GM23338 (cell line): ENCODE data around the gene SPATC1L. TPM values are rescaled to one million over a fixed set of nuclear protein-coding genes. Genes with fewer than 3 reads are reported as not detected.

Experiments
- ATAC-seq: fragments of 200-7000 bp; cut with Tn5 transposase; 3 replicates; pipeline ENCODE4 v1.9.1; 2020
- DNase-seq: peaks from one replicate; pipeline ENCODE4 v3.0.0-alpha.2; 2015; ENCODE audit warnings: low spot score
- H2AFZ ChIP-seq: fragments of 200-600 bp; sonication (generic); 2 replicates; pipeline ENCODE4 v1.8.0; 2016; ENCODE audit warnings: antibody characterized with exemption, mild to moderate bottlenecking, moderate library complexity
- H3F3A ChIP-seq: fragments of 200-600 bp; sonication (generic); replicated peaks from 2 replicates; pipeline ENCODE4 v1.8.0; 2017; ENCODE audit warnings: antibody characterized with exemption, mixed run types, low read depth
- H3K27ac ChIP-seq: fragments of 200-600 bp; sonication (generic); 2 replicates; pipeline ENCODE4 v1.6.1; 2016; ENCODE audit warnings: low read depth
- H3K27me3 ChIP-seq: fragments of 200-600 bp; sonication (generic); 2 replicates; pipeline ENCODE4 v1.8.0; 2016; ENCODE audit warnings: mild to moderate bottlenecking, mixed run types, moderate library complexity; ENCODE audit not compliant: insufficient read depth
- H3K36me3 ChIP-seq: fragments of 200-600 bp; sonication (generic); 2 replicates; pipeline ENCODE4 v1.8.0; 2016; ENCODE audit warnings: mild to moderate bottlenecking; ENCODE audit not compliant: insufficient read depth
- H3K4me1 ChIP-seq: fragments of 200-600 bp; sonication (generic); 2 replicates; pipeline ENCODE4 v1.8.0; 2016; ENCODE audit warnings: mild to moderate bottlenecking, moderate library complexity; ENCODE audit not compliant: insufficient read depth
- H3K4me2 ChIP-seq: fragments of 200-600 bp; sonication (generic); 2 replicates; pipeline ENCODE4 v1.7.1; 2017; ENCODE audit warnings: mixed run types
- H3K4me3 ChIP-seq: fragments of 200-600 bp; sonication (generic); 2 replicates; pipeline ENCODE4 v1.6.1; 2016; ENCODE audit warnings: mixed run types
- H3K79me2 ChIP-seq: fragments of 200-600 bp; sonication (generic); replicated peaks from 2 replicates; pipeline ENCODE4 v1.8.0; 2017; ENCODE audit warnings: mild to moderate bottlenecking; ENCODE audit not compliant: insufficient read depth
- H3K9me2 ChIP-seq: fragments of 200-600 bp; sonication (generic); 2 replicates; pipeline ENCODE4 v1.8.0; 2017; ENCODE audit not compliant: insufficient read depth
- H4K20me1 ChIP-seq: fragments of 200-600 bp; sonication (generic); replicated peaks from 2 replicates; pipeline ENCODE4 v1.8.0; 2017; ENCODE audit warnings: mild to moderate bottlenecking; ENCODE audit not compliant: insufficient read depth
- H3K27ac Mint-ChIP-seq: 2 replicates; pipeline ENCODE4 v1.8.0; 2020; ENCODE audit warnings: inconsistent platforms, mild to moderate bottlenecking, moderate library complexity, mixed read lengths
- H3K27me3 Mint-ChIP-seq: 3 replicates; pipeline ENCODE4 v1.8.0; 2022; ENCODE audit warnings: low read depth, mild to moderate bottlenecking, moderate library complexity, mixed read lengths, inconsistent platforms; ENCODE audit not compliant: insufficient read depth, poor library complexity
- H3K36me3 Mint-ChIP-seq: 3 replicates; pipeline ENCODE4 v1.8.0; 2021; ENCODE audit warnings: low read depth, mild to moderate bottlenecking, inconsistent platforms, moderate library complexity, mixed read lengths
- H3K4me1 Mint-ChIP-seq: 3 replicates; pipeline ENCODE4 v1.8.0; 2020; ENCODE audit warnings: mild to moderate bottlenecking, inconsistent platforms, mixed read lengths
- H3K4me3 Mint-ChIP-seq: 3 replicates; pipeline ENCODE4 v1.8.0; 2021; ENCODE audit warnings: moderate library complexity, mild to moderate bottlenecking, inconsistent platforms, mixed read lengths
- H3K9me3 Mint-ChIP-seq: 3 replicates; pipeline ENCODE4 v1.8.0; 2020; ENCODE audit warnings: moderate library complexity, mild to moderate bottlenecking, inconsistent platforms, mixed read lengths
- CREB1 ChIP-seq: fragments of 250-450 bp; sonication (Bioruptor Pico); IDR thresholded peaks from 2 replicates; pipeline ENCODE4 v1.5.0; 2020; ENCODE audit warnings: low read depth, mild to moderate bottlenecking, moderate library complexity
- EZH2 ChIP-seq: fragments of 200-600 bp; sonication (generic); IDR thresholded peaks from one replicate; pipeline ENCODE4 v1.8.0; 2017; ENCODE audit warnings: antibody characterized with exemption, mild to moderate bottlenecking, low read depth; ENCODE audit not compliant: unreplicated experiment
- EZH2phosphoT487 ChIP-seq: fragments of 200-600 bp; sonication (generic); IDR thresholded peaks from one replicate; pipeline ENCODE4 v1.8.1; 2018; ENCODE audit warnings: antibody characterized with exemption; ENCODE audit not compliant: unreplicated experiment
- JUNB ChIP-seq: IDR thresholded peaks from one replicate; pipeline ENCODE4 v1.6.1; 2016; ENCODE audit warnings: antibody characterized with exemption; ENCODE audit not compliant: unreplicated experiment
- NANOG ChIP-seq: IDR thresholded peaks from 2 replicates; pipeline ENCODE4 v1.6.1; 2016; ENCODE audit warnings: antibody characterized with exemption, borderline replicate concordance
- POLR2AphosphoS5 ChIP-seq: IDR thresholded peaks from 2 replicates; pipeline ENCODE4 v1.6.1; 2016; ENCODE audit warnings: antibody characterized with exemption, low read depth
- STAT1 ChIP-seq: IDR thresholded peaks from one replicate; pipeline ENCODE4 v1.6.1; 2016; ENCODE audit warnings: antibody characterized with exemption; ENCODE audit not compliant: unreplicated experiment
- ZNF114 ChIP-seq: fragments of 250-450 bp; sonication (Bioruptor Pico); IDR thresholded peaks from 2 replicates; pipeline ENCODE4 v1.5.0; 2020; ENCODE audit warnings: mild to moderate bottlenecking, moderate library complexity
- ZNF331 ChIP-seq: fragments of 250-450 bp; sonication (Bioruptor Pico); IDR thresholded peaks from 2 replicates; pipeline ENCODE4 v1.5.0; 2020; ENCODE audit warnings: low read depth, mild to moderate bottlenecking, moderate library complexity
- polyA plus RNA-seq: library from polyadenylated mRNA; unstranded; fragments of >200 nt; fragmentation: Nextera tagmentation; extraction: Ambion mirVana; gene quantifications from 2 replicates; pipeline ENCODE4 v1.2.1, GENCODE V29; 2016
- total RNA-seq: library from RNA; depleted of rRNA; stranded (reverse); fragments of >200 nt; shearing (Covaris generic); gene quantifications from 2 replicates; pipeline ENCODE4 v1.2.3, GENCODE V29; 2014
- TF ChIP-seq, protein P1 (sequence below): IDR thresholded peaks from one replicate; pipeline ENCODE4 v1.6.1; 2018; ENCODE audit warnings: antibody characterized with exemption; ENCODE audit not compliant: unreplicated experiment
- TF ChIP-seq, protein P2 (sequence below): IDR thresholded peaks from 2 replicates; pipeline ENCODE4 v1.6.1; 2016; ENCODE audit warnings: antibody characterized with exemption
- TF ChIP-seq, protein P3 (sequence below): fragments of 250-450 bp; sonication (Bioruptor Pico); IDR thresholded peaks from 2 replicates; pipeline ENCODE4 v1.5.0; 2020; ENCODE audit warnings: mild to moderate bottlenecking, moderate library complexity
- TF ChIP-seq, protein P4 (sequence below), 2 experiments: fragments of 200-600 bp in 1 of 2; sonication (generic) in 1 of 2; conservative IDR thresholded peaks; 2 replicates each; pipeline versions ENCODE4 v1.5.1 to v1.6.1; 2016 to 2017; ENCODE audit warnings: antibody characterized with exemption in 2 of 2, low read depth in 2 of 2, mild to moderate bottlenecking in 2 of 2, moderate library complexity in 1 of 2

Gene SPATC1L
- total and polyA plus RNA-seq, 2 experiments from 2014 or later, result 37.6 to 70.2 TPM

DNA sequence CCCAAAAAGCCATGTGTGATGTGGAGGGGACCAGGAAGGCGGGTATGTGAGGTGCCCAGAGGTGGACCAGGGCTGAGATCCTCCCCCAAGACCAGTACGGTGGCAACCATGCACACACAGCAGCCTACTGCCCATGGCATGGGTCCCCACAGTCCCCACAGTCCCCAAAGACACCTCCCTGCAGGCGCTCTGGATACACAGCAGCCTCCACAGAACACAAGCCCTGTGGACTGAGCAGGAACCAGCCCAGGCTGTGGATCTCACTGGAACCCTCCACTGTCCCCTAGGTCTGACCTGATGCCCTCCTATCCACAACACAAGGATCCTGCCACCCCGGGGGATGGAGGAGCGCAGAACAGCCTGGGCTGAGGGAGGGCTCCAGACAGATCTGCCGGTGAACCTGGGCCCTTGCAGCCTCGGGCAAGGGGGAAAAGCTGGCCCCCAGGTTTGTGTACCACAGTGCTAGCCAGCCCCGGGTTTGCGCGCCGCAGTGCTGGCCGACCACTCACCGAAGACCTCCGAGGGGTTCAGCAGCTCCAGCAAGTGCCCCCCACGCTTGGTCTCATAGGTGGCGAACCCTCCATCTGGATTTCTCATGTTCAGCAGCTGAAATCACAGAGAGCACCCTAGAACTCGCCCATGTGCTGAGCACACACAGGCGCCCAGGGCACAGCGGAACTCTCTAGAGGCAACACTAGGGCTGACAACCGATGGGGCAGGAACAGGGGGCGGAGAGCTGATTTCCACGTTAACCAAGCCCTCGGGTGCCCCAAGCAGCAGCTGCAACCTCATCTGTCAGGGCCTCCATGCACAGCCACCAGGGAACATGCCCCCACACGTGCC lies 22.1 kb upstream of the SPATC1L start:
- Mint-ChIP-seq H3K27ac (no peak overlapping the region), H3K4me3 (no peak overlapping the region), H3K9me3 (no peaks in the 10 kb centered on the region), H3K27me3 (peaks cover 6% of the 10 kb centered on the region), H3K36me3 (peaks cover 53% of the 10 kb centered on the region), H3K4me1 (peaks cover 4% of the 10 kb centered on the region)
- Histone ChIP-seq H3F3A (no peaks in the 10 kb centered on the region), H3K36me3 (peaks cover 22% of the 10 kb centered on the region), H3K4me3 (no peak overlapping the region), H3K9me2 (no peaks in the 10 kb centered on the region), H3K27me3 (no peaks in the 10 kb centered on the region), H3K4me2 (no peak overlapping the region), H2AFZ (no peak overlapping the region), H3K79me2 (no peaks in the 10 kb centered on the region; the same call in 1 of the 2 replicates), H3K4me1 (no peaks in the 10 kb centered on the region), H4K20me1 (0 out of 2 replicates have a peak, but pooled peaks cover 10% of the 10 kb centered on the region), H3K27ac (0 out of 2 replicates have a peak overlapping the region, but pooled peaks have one; percentile 26)
- ATAC-seq, result no peak
- no peak for TF ChIP-seq CREB1
- TF ChIP-seq EZH2, result no peak
- TF ChIP-seq ZNF114 (CRISPR knock-in tag), result no peak
- TF ChIP-seq, protein P1, sequence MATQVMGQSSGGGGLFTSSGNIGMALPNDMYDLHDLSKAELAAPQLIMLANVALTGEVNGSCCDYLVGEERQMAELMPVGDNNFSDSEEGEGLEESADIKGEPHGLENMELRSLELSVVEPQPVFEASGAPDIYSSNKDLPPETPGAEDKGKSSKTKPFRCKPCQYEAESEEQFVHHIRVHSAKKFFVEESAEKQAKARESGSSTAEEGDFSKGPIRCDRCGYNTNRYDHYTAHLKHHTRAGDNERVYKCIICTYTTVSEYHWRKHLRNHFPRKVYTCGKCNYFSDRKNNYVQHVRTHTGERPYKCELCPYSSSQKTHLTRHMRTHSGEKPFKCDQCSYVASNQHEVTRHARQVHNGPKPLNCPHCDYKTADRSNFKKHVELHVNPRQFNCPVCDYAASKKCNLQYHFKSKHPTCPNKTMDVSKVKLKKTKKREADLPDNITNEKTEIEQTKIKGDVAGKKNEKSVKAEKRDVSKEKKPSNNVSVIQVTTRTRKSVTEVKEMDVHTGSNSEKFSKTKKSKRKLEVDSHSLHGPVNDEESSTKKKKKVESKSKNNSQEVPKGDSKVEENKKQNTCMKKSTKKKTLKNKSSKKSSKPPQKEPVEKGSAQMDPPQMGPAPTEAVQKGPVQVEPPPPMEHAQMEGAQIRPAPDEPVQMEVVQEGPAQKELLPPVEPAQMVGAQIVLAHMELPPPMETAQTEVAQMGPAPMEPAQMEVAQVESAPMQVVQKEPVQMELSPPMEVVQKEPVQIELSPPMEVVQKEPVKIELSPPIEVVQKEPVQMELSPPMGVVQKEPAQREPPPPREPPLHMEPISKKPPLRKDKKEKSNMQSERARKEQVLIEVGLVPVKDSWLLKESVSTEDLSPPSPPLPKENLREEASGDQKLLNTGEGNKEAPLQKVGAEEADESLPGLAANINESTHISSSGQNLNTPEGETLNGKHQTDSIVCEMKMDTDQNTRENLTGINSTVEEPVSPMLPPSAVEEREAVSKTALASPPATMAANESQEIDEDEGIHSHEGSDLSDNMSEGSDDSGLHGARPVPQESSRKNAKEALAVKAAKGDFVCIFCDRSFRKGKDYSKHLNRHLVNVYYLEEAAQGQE, result no peak
- no peak for TF ChIP-seq STAT1
- TF ChIP-seq NANOG, result no peak
- TF ChIP-seq, protein P2, sequence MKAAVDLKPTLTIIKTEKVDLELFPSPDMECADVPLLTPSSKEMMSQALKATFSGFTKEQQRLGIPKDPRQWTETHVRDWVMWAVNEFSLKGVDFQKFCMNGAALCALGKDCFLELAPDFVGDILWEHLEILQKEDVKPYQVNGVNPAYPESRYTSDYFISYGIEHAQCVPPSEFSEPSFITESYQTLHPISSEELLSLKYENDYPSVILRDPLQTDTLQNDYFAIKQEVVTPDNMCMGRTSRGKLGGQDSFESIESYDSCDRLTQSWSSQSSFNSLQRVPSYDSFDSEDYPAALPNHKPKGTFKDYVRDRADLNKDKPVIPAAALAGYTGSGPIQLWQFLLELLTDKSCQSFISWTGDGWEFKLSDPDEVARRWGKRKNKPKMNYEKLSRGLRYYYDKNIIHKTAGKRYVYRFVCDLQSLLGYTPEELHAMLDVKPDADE, result no peak
- TF ChIP-seq, protein P3, sequence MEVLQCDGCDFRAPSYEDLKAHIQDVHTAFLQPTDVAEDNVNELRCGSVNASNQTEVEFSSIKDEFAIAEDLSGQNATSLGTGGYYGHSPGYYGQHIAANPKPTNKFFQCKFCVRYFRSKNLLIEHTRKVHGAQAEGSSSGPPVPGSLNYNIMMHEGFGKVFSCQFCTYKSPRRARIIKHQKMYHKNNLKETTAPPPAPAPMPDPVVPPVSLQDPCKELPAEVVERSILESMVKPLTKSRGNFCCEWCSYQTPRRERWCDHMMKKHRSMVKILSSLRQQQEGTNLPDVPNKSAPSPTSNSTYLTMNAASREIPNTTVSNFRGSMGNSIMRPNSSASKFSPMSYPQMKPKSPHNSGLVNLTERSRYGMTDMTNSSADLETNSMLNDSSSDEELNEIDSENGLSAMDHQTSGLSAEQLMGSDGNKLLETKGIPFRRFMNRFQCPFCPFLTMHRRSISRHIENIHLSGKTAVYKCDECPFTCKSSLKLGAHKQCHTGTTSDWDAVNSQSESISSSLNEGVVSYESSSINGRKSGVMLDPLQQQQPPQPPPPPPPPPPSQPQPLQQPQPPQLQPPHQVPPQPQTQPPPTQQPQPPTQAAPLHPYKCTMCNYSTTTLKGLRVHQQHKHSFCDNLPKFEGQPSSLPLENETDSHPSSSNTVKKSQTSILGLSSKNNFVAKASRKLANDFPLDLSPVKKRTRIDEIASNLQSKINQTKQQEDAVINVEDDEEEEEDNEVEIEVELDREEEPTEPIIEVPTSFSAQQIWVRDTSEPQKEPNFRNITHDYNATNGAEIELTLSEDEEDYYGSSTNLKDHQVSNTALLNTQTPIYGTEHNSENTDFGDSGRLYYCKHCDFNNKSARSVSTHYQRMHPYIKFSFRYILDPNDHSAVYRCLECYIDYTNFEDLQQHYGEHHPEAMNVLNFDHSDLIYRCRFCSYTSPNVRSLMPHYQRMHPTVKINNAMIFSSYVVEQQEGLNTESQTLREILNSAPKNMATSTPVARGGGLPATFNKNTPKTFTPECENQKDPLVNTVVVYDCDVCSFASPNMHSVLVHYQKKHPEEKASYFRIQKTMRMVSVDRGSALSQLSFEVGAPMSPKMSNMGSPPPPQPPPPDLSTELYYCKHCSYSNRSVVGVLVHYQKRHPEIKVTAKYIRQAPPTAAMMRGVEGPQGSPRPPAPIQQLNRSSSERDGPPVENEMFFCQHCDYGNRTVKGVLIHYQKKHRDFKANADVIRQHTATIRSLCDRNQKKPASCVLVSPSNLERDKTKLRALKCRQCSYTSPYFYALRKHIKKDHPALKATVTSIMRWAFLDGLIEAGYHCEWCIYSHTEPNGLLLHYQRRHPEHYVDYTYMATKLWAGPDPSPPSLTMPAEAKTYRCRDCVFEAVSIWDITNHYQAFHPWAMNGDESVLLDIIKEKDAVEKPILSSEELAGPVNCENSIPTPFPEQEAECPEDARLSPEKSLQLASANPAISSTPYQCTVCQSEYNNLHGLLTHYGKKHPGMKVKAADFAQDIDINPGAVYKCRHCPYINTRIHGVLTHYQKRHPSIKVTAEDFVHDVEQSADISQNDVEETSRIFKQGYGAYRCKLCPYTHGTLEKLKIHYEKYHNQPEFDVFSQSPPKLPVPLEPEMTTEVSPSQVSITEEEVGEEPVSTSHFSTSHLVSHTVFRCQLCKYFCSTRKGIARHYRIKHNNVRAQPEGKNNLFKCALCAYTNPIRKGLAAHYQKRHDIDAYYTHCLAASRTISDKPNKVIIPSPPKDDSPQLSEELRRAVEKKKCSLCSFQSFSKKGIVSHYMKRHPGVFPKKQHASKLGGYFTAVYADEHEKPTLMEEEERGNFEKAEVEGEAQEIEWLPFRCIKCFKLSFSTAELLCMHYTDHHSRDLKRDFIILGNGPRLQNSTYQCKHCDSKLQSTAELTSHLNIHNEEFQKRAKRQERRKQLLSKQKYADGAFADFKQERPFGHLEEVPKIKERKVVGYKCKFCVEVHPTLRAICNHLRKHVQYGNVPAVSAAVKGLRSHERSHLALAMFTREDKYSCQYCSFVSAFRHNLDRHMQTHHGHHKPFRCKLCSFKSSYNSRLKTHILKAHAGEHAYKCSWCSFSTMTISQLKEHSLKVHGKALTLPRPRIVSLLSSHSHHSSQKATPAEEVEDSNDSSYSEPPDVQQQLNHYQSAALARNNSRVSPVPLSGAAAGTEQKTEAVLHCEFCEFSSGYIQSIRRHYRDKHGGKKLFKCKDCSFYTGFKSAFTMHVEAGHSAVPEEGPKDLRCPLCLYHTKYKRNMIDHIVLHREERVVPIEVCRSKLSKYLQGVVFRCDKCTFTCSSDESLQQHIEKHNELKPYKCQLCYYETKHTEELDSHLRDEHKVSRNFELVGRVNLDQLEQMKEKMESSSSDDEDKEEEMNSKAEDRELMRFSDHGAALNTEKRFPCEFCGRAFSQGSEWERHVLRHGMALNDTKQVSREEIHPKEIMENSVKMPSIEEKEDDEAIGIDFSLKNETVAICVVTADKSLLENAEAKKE, result no peak
- TF ChIP-seq EZH2phosphoT487, result no peak
- TF ChIP-seq ZNF331 (CRISPR knock-in tag), result no peak
- no peak for TF ChIP-seq POLR2AphosphoS5
- no peak for TF ChIP-seq JUNB
- TF ChIP-seq, protein P4, sequence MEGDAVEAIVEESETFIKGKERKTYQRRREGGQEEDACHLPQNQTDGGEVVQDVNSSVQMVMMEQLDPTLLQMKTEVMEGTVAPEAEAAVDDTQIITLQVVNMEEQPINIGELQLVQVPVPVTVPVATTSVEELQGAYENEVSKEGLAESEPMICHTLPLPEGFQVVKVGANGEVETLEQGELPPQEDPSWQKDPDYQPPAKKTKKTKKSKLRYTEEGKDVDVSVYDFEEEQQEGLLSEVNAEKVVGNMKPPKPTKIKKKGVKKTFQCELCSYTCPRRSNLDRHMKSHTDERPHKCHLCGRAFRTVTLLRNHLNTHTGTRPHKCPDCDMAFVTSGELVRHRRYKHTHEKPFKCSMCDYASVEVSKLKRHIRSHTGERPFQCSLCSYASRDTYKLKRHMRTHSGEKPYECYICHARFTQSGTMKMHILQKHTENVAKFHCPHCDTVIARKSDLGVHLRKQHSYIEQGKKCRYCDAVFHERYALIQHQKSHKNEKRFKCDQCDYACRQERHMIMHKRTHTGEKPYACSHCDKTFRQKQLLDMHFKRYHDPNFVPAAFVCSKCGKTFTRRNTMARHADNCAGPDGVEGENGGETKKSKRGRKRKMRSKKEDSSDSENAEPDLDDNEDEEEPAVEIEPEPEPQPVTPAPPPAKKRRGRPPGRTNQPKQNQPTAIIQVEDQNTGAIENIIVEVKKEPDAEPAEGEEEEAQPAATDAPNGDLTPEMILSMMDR (conservative IDR thresholded peaks at IDR 0.05; ENCODE audit: low read depth in 2 of 2), result no peak
- DNase-seq, result no peak
